PFSK-1 (cell line): ENCODE results near the gene GNG7.

Experiments
- FOXP2 ChIP-seq: optimal IDR thresholded peaks from 2 replicates; pipeline ENCODE3; 2011; ENCODE audit warnings: borderline replicate concordance, control low read depth, inconsistent platforms; ENCODE audit not compliant: insufficient read depth; ENCODE audit errors: extremely low read length, extremely low read depth
- POLR2AphosphoS5 ChIP-seq: IDR thresholded peaks from 2 replicates; pipeline ENCODE4 v1.6.1; 2012; ENCODE audit warnings: low read depth, mild to moderate bottlenecking, control low read depth, low read length, moderate library complexity
- REST ChIP-seq, 2 experiments: IDR thresholded peaks; 2 replicates each; pipeline versions ENCODE4 v1.6.1 to v1.8.0; 2011 to 2012; ENCODE audit warnings: low read depth in 2 of 2, low read length in 2 of 2, control low read depth in 1 of 2, inconsistent platforms in 1 of 2, mild to moderate bottlenecking in 1 of 2, moderate library complexity in 1 of 2; ENCODE audit not compliant: insufficient read depth in 1 of 2
- SIN3A ChIP-seq: IDR thresholded peaks from 2 replicates; pipeline ENCODE4 v1.6.1; 2012; ENCODE audit warnings: mild to moderate bottlenecking, low read length, moderate library complexity, borderline replicate concordance; ENCODE audit not compliant: insufficient read depth
- TAF1 ChIP-seq: IDR thresholded peaks from 2 replicates; pipeline ENCODE4 v1.6.1; 2012; ENCODE audit warnings: low read length, control low read depth, borderline replicate concordance; ENCODE audit not compliant: insufficient read depth

GRCh38 chr19:2732883-2733282 is 30.4 kb upstream of the GNG7 start:
- TF ChIP-seq POLR2AphosphoS5 (no peak), TAF1 (no peak), REST (IDR thresholded peaks at IDR 0.05; ENCODE audit: insufficient read depth in 1 of 2, low read depth in 2 of 2, low read length in 2 of 2) (no peak), SIN3A (no peak), FOXP2 (no peak)
